HepG2 (cell line): Measurements from ENCODE around the gene SLC16A3. TPM values are rescaled to one million over a fixed set of nuclear protein-coding genes. Genes with fewer than 3 reads are reported as not detected.

Source experiments
- ARNTL ChIP-seq: sonication (generic); formaldehyde crosslinking; IDR thresholded peaks from 2 replicates; pipeline ENCODE4 v1.4.0; 2020; ENCODE audit warnings: mild to moderate bottlenecking, missing genetic modification reagents
- FOXP1 ChIP-seq, 2 experiments: fragments of 450-650 bp in 1 of 2; IDR thresholded peaks; 2 replicates each; pipeline ENCODE4 v1.6.1; 2017 to 2018; ENCODE audit warnings: antibody characterized with exemption in 1 of 2
- NONO ChIP-seq, 2 experiments: fragments of 450-650 bp in 1 of 2; sonication (generic) in 1 of 2; formaldehyde crosslinking in 1 of 2; IDR thresholded peaks in 1 of 2; conservative IDR thresholded peaks in 1 of 2; 2 replicates each; pipeline versions ENCODE4 v1.6.1 to v1.8.0; 2017 to 2022; ENCODE audit warnings: mild to moderate bottlenecking in 1 of 2, missing genetic modification reagents in 1 of 2, moderate library complexity in 1 of 2
- POLR2AphosphoS2 ChIP-seq: IDR thresholded peaks from 2 replicates; pipeline ENCODE4 v1.6.1; 2011; ENCODE audit warnings: low read depth, low read length, improper control_type of control experiment
- SMC3 ChIP-seq: IDR thresholded peaks from 2 replicates; pipeline ENCODE4 v1.6.1; 2011; ENCODE audit warnings: low read length, improper control_type of control experiment
- SP2 ChIP-seq: sonication (generic); formaldehyde crosslinking; IDR thresholded peaks from 2 replicates; pipeline ENCODE4 v1.5.1; 2020; ENCODE audit warnings: mild to moderate bottlenecking, missing genetic modification reagents
- TEAD2 ChIP-seq: sonication (generic); formaldehyde crosslinking; IDR thresholded peaks from 2 replicates; pipeline ENCODE4 v1.9.0; 2021; ENCODE audit warnings: missing genetic modification reagents
- ZKSCAN1 ChIP-seq: fragments of 150-350 bp; IDR thresholded peaks from 2 replicates; pipeline ENCODE4 v1.6.1; 2014; ENCODE audit warnings: low read length
- ZMYM2 ChIP-seq: sonication (generic); formaldehyde crosslinking; IDR thresholded peaks from 2 replicates; pipeline ENCODE4 v1.8.0; 2022; ENCODE audit warnings: mild to moderate bottlenecking, missing genetic modification reagents
- ZNF3 ChIP-seq: IDR thresholded peaks from 2 replicates; pipeline ENCODE4 v1.7.0; 2017; ENCODE audit warnings: inconsistent platforms
- ZNF350 ChIP-seq: sonication (generic); formaldehyde crosslinking; IDR thresholded peaks from 2 replicates; pipeline ENCODE4 v1.4.0; 2020; ENCODE audit warnings: mild to moderate bottlenecking, low read depth, missing genetic modification reagents, borderline replicate concordance
- polyA plus RNA-seq, 8 experiments: library from polyadenylated mRNA; depleted of rRNA in 3 of 8; stranded (reverse) in 7 of 8; unstranded in 1 of 8; fragments of >200 nt; fragmentation: Illumina TruSeq in 4 of 8; extraction: Trizol in 4 of 8; gene quantifications; 2 replicates each; pipeline versions ENCODE4 v1.2.1 to v1.2.3, GENCODE V29; 2011 to 2016; ENCODE audit warnings: low read depth in 4 of 8, missing spikeins in 1 of 8, mixed read lengths in 1 of 8; ENCODE audit not compliant: insufficient read depth in 1 of 8
- total RNA-seq, 5 experiments: library from RNA; depleted of rRNA; stranded (reverse); fragments of >200 nt; fragmentation: Illumina TruSeq; extraction: Trizol; gene quantifications; 2 replicates each; pipeline ENCODE4 v1.2.3, GENCODE V29; 2016; ENCODE audit warnings: low read depth in 1 of 5
- TF ChIP-seq, protein P1 (sequence below): sonication (generic); formaldehyde crosslinking; IDR thresholded peaks from one replicate; pipeline ENCODE4 v1.5.1; 2020; ENCODE audit warnings: mild to moderate bottlenecking, missing genetic modification reagents; ENCODE audit errors: not compliant biosample characterization
- TF ChIP-seq, protein P2 (sequence below): sonication (generic); formaldehyde crosslinking; IDR thresholded peaks from 2 replicates; pipeline ENCODE4 v1.5.0; 2020; ENCODE audit warnings: mild to moderate bottlenecking, missing genetic modification reagents, moderate library complexity
- TF ChIP-seq, protein P3 (sequence below): sonication (generic); formaldehyde crosslinking; IDR thresholded peaks from 2 replicates; pipeline ENCODE4 v1.5.1; 2020; ENCODE audit warnings: mild to moderate bottlenecking, missing genetic modification reagents, moderate library complexity

Gene SLC16A3
- total and polyA plus RNA-seq, 2 of the 13 experiments (the other 11 are each of a cell fraction or from before 2014, with no cell fraction given) = 242 to 349 TPM

DNA sequence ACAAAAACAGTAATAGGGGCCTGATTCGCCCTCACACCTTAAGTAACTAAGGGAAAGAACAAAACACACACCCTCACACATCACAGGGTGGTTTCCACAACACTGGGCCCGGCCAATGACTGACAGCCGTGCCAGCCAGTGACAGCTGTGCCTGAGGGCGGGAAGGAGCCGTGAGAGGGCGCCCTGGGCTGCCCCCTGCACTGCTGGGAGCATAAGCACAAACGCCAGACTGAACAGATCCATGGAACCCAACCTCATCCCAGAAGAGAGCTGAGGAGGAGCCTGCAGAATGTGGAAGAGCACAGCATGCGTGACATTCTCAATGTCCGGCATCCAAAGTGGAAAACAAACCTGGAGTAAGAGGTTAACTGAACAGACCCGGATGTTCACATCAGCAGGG lies 28.6 kb downstream of the SLC16A3 start (continued):
- TF ChIP-seq, protein P1, sequence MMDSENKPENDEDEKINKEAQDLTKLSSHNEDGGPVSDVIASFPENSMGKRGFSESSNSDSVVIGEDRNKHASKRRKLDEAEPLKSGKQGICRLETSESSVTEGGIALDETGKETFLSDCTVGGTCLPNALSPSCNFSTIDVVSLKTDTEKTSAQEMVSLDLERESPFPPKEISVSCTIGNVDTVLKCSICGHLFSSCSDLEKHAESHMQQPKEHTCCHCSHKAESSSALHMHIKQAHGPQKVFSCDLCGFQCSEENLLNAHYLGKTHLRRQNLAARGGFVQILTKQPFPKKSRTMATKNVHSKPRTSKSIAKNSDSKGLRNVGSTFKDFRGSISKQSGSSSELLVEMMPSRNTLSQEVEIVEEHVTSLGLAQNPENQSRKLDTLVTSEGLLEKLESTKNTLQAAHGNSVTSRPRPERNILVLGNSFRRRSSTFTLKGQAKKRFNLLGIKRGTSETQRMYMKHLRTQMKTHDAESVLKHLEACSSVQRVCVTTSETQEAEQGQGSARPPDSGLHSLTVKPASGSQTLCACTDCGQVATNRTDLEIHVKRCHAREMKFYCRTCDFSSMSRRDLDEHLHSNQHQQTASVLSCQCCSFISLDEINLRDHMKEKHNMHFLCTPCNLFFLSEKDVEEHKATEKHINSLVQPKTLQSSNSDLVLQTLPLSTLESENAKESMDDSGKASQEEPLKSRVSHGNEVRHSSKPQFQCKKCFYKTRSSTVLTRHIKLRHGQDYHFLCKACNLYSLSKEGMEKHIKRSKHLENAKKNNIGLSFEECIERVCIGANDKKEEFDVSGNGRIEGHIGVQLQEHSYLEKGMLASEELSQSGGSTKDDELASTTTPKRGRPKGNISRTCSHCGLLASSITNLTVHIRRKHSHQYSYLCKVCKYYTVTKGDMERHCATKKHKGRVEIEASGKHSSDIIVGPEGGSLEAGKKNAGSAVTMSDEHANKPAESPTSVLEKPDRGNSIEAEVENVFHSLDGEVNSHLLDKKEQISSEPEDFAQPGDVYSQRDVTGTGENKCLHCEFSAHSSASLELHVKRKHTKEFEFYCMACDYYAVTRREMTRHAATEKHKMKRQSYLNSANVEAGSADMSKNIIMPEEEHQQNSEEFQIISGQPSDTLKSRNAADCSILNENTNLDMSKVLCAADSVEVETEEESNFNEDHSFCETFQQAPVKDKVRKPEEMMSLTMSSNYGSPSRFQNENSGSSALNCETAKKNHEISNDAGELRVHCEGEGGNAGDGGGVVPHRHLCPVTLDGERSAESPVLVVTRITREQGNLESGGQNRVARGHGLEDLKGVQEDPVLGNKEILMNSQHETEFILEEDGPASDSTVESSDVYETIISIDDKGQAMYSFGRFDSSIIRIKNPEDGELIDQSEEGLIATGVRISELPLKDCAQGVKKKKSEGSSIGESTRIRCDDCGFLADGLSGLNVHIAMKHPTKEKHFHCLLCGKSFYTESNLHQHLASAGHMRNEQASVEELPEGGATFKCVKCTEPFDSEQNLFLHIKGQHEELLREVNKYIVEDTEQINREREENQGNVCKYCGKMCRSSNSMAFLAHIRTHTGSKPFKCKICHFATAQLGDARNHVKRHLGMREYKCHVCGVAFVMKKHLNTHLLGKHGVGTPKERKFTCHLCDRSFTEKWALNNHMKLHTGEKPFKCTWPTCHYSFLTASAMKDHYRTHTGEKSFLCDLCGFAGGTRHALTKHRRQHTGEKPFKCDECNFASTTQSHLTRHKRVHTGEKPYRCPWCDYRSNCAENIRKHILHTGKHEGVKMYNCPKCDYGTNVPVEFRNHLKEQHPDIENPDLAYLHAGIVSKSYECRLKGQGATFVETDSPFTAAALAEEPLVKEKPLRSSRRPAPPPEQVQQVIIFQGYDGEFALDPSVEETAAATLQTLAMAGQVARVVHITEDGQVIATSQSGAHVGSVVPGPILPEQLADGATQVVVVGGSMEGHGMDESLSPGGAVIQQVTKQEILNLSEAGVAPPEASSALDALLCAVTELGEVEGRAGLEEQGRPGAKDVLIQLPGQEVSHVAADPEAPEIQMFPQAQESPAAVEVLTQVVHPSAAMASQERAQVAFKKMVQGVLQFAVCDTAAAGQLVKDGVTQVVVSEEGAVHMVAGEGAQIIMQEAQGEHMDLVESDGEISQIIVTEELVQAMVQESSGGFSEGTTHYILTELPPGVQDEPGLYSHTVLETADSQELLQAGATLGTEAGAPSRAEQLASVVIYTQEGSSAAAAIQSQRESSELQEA (CRISPR knock-in tag) = no peak
- TF ChIP-seq SP2 (CRISPR knock-in tag) (peak; percentile 83), ARNTL (CRISPR knock-in tag) (no peak), ZNF350 (CRISPR knock-in tag) (no peak), ZNF3 (no peak), FOXP1 (IDR thresholded peaks at IDR 0.05) (no peak), FOXP1 (CRISPR knock-in tag; IDR thresholded peaks at IDR 0.05) (no peak), SMC3 (no peak), ZKSCAN1 (no peak), NONO (IDR thresholded peaks at IDR 0.05) (no peak), NONO (CRISPR knock-in tag; conservative IDR thresholded peaks at IDR 0.05) (no peak), POLR2AphosphoS2 (peak; percentile 77), TEAD2 (CRISPR knock-in tag) (no peak), ZMYM2 (CRISPR knock-in tag) (no peak)
- TF ChIP-seq, protein P2, sequence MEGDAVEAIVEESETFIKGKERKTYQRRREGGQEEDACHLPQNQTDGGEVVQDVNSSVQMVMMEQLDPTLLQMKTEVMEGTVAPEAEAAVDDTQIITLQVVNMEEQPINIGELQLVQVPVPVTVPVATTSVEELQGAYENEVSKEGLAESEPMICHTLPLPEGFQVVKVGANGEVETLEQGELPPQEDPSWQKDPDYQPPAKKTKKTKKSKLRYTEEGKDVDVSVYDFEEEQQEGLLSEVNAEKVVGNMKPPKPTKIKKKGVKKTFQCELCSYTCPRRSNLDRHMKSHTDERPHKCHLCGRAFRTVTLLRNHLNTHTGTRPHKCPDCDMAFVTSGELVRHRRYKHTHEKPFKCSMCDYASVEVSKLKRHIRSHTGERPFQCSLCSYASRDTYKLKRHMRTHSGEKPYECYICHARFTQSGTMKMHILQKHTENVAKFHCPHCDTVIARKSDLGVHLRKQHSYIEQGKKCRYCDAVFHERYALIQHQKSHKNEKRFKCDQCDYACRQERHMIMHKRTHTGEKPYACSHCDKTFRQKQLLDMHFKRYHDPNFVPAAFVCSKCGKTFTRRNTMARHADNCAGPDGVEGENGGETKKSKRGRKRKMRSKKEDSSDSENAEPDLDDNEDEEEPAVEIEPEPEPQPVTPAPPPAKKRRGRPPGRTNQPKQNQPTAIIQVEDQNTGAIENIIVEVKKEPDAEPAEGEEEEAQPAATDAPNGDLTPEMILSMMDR (CRISPR knock-in tag) = peak; percentile 53
- TF ChIP-seq, protein P3, sequence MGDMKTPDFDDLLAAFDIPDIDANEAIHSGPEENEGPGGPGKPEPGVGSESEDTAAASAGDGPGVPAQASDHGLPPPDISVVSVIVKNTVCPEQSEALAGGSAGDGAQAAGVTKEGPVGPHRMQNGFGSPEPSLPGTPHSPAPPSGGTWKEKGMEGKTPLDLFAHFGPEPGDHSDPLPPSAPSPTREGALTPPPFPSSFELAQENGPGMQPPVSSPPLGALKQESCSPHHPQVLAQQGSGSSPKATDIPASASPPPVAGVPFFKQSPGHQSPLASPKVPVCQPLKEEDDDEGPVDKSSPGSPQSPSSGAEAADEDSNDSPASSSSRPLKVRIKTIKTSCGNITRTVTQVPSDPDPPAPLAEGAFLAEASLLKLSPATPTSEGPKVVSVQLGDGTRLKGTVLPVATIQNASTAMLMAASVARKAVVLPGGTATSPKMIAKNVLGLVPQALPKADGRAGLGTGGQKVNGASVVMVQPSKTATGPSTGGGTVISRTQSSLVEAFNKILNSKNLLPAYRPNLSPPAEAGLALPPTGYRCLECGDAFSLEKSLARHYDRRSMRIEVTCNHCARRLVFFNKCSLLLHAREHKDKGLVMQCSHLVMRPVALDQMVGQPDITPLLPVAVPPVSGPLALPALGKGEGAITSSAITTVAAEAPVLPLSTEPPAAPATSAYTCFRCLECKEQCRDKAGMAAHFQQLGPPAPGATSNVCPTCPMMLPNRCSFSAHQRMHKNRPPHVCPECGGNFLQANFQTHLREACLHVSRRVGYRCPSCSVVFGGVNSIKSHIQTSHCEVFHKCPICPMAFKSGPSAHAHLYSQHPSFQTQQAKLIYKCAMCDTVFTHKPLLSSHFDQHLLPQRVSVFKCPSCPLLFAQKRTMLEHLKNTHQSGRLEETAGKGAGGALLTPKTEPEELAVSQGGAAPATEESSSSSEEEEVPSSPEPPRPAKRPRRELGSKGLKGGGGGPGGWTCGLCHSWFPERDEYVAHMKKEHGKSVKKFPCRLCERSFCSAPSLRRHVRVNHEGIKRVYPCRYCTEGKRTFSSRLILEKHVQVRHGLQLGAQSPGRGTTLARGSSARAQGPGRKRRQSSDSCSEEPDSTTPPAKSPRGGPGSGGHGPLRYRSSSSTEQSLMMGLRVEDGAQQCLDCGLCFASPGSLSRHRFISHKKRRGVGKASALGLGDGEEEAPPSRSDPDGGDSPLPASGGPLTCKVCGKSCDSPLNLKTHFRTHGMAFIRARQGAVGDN (CRISPR knock-in tag) = peak; percentile 44
